Endothelial cell of umbilical vein (primary cell): ENCODE measurements around the gene TRIM61.
"Not testable (repeated sequence)": the region's sequence is repeated elsewhere in the genome, so short reads cannot be mapped to it uniquely, and the experiment has no call there.

Experiments used
- EZH2 ChIP-seq: IDR thresholded peaks from 2 replicates; pipeline ENCODE4 v1.6.1; 2012; ENCODE audit warnings: borderline replicate concordance, low read depth, mild to moderate bottlenecking, moderate library complexity, low read length, inconsistent platforms; ENCODE audit not compliant: severe bottlenecking
- POLR2A ChIP-seq: IDR thresholded peaks from 2 replicates; pipeline ENCODE4 v1.6.1; 2012; ENCODE audit warnings: low read depth, mild to moderate bottlenecking, control low read depth, low read length
- TF ChIP-seq, protein P1 (sequence below), 2 donors: IDR thresholded peaks; 1 replicate in 1 of 2; 2 replicates in 1 of 2; pipeline ENCODE4 v1.5.1; 2011; ENCODE audit warnings: low read length in 2 of 2, mild to moderate bottlenecking in 2 of 2, moderate library complexity in 2 of 2, control low read depth in 1 of 2, inconsistent platforms in 1 of 2, low read depth in 1 of 2; ENCODE audit not compliant: insufficient read depth in 1 of 2; ENCODE audit errors: extremely low read depth in 1 of 2

DNA sequence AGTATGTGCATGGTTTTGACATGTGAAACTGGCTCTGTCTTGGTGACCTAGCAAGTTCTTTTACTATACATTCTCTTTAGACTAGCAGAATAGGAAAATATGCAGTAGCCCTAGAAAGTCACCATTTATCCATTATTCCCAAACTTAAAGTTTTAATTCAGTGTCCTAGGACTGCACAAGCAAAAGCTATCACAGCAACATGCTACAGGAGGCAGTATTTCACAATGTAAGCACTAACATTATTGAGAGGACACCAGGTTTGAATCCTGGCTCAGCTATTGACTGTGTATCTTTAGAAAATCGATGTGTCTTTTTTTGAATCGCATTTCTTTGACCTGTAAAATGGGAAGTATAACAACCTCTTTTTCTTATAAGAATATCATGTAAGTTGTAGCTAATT lies 5.5 kb downstream of the TRIM61 start:
- TF ChIP-seq, protein P1, sequence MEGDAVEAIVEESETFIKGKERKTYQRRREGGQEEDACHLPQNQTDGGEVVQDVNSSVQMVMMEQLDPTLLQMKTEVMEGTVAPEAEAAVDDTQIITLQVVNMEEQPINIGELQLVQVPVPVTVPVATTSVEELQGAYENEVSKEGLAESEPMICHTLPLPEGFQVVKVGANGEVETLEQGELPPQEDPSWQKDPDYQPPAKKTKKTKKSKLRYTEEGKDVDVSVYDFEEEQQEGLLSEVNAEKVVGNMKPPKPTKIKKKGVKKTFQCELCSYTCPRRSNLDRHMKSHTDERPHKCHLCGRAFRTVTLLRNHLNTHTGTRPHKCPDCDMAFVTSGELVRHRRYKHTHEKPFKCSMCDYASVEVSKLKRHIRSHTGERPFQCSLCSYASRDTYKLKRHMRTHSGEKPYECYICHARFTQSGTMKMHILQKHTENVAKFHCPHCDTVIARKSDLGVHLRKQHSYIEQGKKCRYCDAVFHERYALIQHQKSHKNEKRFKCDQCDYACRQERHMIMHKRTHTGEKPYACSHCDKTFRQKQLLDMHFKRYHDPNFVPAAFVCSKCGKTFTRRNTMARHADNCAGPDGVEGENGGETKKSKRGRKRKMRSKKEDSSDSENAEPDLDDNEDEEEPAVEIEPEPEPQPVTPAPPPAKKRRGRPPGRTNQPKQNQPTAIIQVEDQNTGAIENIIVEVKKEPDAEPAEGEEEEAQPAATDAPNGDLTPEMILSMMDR (IDR thresholded peaks at IDR 0.05; ENCODE audit: extremely low read depth in 1 of 2, insufficient read depth in 1 of 2, low read depth in 1 of 2, low read length in 2 of 2), result not testable (repeated sequence)
- not testable (repeated sequence) for TF ChIP-seq EZH2, POLR2A
